ENCODE measurements around the gene SLC2A13. TPM values are rescaled to one million over a fixed set of nuclear protein-coding genes. Genes with fewer than 3 reads are reported as not detected.

SLC2A13 gene
- total RNA-seq, 1 donor from 2014 or later = 3.9 TPM

- TF ChIP-seq CTCF (IDR thresholded peaks at IDR 0.05; ENCODE audit: insufficient read depth, low read length, severe bottlenecking) = no peak
- Histone ChIP-seq H3K36me3 (ENCODE audit: control insufficient read depth, insufficient read depth, low read length) (no peaks in the 10 kb centered on the region), H3K4me3 (ENCODE audit: low read depth, low read length) (no peak overlapping the region), H3K27me3 (ENCODE audit: control insufficient read depth, insufficient read depth, low read length) (no peaks in the 10 kb centered on the region)
- FAIRE-seq (no peak), DNase-seq (ENCODE audit: low read depth) (no peak)
These were observed 266.8 kb downstream of the SLC2A13 start for GRCh38 chr12:39839072-39839471.

DNA sequence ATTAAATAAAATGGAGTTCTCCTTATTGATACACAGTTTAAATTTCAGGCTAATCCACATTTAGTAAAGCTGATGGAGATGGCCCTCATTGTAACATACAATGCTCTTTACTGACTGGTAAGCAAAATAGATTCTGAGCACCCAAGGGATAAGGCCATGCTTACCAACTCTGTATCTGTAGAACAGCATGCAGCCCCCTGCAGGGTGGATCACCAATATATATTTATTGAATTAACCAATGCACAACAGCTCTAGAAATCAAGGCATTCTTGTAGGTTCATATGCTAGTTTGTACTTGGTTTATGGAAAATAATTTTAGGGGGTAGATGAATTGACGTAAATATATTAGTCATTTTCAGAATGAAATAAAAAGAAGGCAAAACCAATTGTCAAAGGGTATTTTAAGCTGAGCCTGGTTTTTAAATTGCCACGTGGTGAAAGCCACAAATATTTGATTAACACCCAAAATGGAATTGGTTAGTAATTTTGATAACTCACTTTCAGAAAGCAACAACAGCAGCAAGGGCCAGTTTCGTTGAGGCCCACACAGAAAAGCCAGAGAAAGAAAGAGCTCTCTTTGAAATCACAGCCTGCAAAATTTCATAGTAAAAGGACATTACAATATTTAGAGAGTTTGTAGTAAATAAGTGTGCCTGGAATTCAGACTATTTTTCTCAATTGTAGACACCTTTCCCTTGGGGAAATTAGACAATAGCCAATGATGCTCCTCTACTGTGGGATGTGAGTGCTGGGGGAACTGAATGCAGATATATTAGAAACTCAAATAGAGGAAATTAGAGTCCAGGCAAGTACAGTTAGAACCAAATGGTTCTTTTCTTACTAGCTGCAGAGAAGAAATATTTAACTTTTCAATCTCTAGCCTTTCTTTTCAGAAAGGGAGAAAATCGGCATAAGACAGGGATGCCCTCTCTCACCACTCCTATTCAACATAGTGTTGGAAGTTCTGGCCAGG is 270.1 kb downstream of the SLC2A13 start:
- Histone ChIP-seq H3K4me3 (ENCODE audit: low read depth, low read length) (no peak overlapping the region), H3K36me3 (ENCODE audit: control insufficient read depth, insufficient read depth, low read length) (no peaks in the 10 kb centered on the region), H3K27me3 (ENCODE audit: control insufficient read depth, insufficient read depth, low read length) (no peaks in the 10 kb centered on the region)
- FAIRE-seq (no peak), DNase-seq (ENCODE audit: low read depth) (no peak)
- no peak for TF ChIP-seq CTCF (IDR thresholded peaks at IDR 0.05; ENCODE audit: insufficient read depth, low read length, severe bottlenecking)

DNA sequence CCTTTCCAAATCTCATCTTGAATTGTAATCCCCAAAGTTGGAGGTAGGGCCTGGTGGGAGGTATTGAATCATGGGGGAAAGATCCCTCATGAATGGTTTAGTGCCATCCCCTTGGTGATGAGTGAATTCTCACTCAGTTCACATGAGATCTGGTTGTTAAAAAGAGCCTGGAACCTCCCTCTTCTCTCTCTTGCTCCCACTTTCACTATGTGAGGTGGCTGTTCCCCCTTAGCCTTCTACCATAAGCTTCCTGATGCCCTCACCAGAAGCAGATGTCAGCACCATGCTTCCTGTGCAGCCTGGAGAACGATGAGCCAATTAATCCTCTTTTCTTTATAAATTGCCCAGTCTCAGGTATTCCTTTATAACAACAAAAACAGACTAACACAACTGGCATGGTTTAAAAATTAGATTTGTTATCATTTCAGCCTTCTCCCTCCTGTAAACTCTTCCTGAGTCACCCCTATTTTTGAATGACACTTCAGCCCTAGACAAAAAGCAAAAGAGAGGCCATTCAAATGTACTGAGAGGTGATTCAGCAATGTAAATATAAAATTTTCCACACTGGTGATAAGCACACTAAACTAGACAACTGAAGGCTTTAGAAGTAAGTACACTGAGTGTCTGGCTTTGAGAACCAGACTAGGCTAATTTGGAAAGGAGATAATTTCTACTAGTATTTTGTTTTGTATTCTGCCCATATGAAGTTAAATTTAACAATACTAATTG is 274.1 kb downstream of the SLC2A13 start:
- peak; percentile 84 for DNase-seq (ENCODE audit: low read depth)
- H3K36me3 ChIP-seq (ENCODE audit: control insufficient read depth, insufficient read depth, low read length) = no peaks in the 10 kb centered on the region
- no peak for TF ChIP-seq CTCF (IDR thresholded peaks at IDR 0.05; ENCODE audit: insufficient read depth, low read length, severe bottlenecking)
- peak; percentile 50 for FAIRE-seq
- H3K27me3 ChIP-seq (ENCODE audit: control insufficient read depth, insufficient read depth, low read length) = no peaks in the 10 kb centered on the region
- no peak overlapping the region for H3K4me3 ChIP-seq (ENCODE audit: low read depth, low read length)

- Histone ChIP-seq H3K27me3 (ENCODE audit: control insufficient read depth, insufficient read depth, low read length) (no peaks in the 10 kb centered on the region), H3K4me3 (ENCODE audit: low read depth, low read length) (no peak overlapping the region), H3K36me3 (ENCODE audit: control insufficient read depth, insufficient read depth, low read length) (no peaks in the 10 kb centered on the region)
- no peak for TF ChIP-seq CTCF (IDR thresholded peaks at IDR 0.05; ENCODE audit: insufficient read depth, low read length, severe bottlenecking)
- no peak for FAIRE-seq
- DNase-seq (ENCODE audit: low read depth) = no peak
These were observed 274.9 kb downstream of the SLC2A13 start for GRCh38 chr12:39830852-39831520.

GRCh38 chr12:39830171-39830570 is 275.7 kb downstream of the SLC2A13 start:
- FAIRE-seq (no peak), DNase-seq (ENCODE audit: low read depth) (no peak)
- H3K36me3 ChIP-seq (ENCODE audit: control insufficient read depth, insufficient read depth, low read length) = no peaks in the 10 kb centered on the region
- TF ChIP-seq CTCF (IDR thresholded peaks at IDR 0.05; ENCODE audit: insufficient read depth, low read length, severe bottlenecking) = no peak
- H3K27me3 ChIP-seq (ENCODE audit: control insufficient read depth, insufficient read depth, low read length) = no peaks in the 10 kb centered on the region
- no peak overlapping the region for H3K4me3 ChIP-seq (ENCODE audit: low read depth, low read length)
